SK-N-MC (cell line): ENCODE data around the gene SLC24A4.

Source experiments
- DNase-seq: peaks from one replicate; pipeline ENCODE4 v3.0.0-alpha.2; 2011; ENCODE audit warnings: low read depth, low spot score
- H3K27ac ChIP-seq: fragments of 200-600 bp; sonication (generic); 2 replicates; pipeline ENCODE4 v1.5.1; 2016; ENCODE audit warnings: mixed run types
- H3K36me3 ChIP-seq: fragments of 200-600 bp; sonication (generic); 2 replicates; pipeline ENCODE4 v1.6.1; 2017; ENCODE audit warnings: antibody characterized with exemption, low read length, mixed read lengths; ENCODE audit not compliant: insufficient read depth
- H3K4me3 ChIP-seq: fragments of 200-600 bp; sonication (generic); 2 replicates; pipeline ENCODE4 v1.5.1; 2016
- H3K9ac ChIP-seq: fragments of 200-600 bp; sonication (generic); 2 replicates; pipeline ENCODE4 v1.8.0; 2017; ENCODE audit warnings: mixed run types, mixed read lengths; ENCODE audit not compliant: insufficient read length
- H3K9me3 ChIP-seq: fragments of 200-600 bp; sonication (generic); 2 replicates; pipeline ENCODE4 v1.6.1; 2017; ENCODE audit warnings: low read depth, mild to moderate bottlenecking, antibody characterized with exemption, low read length, moderate library complexity, mixed read lengths
- EZH2 ChIP-seq: fragments of 200-600 bp; sonication (generic); IDR thresholded peaks from one replicate; pipeline ENCODE4 v1.6.1; 2017; ENCODE audit warnings: antibody characterized with exemption
- FOXP2 ChIP-seq: optimal IDR thresholded peaks from 2 replicates; pipeline ENCODE3; 2011; ENCODE audit warnings: mild to moderate bottlenecking, moderate library complexity; ENCODE audit not compliant: insufficient read depth; ENCODE audit errors: extremely low read length, control extremely low read depth
- POLR2AphosphoS5 ChIP-seq: IDR thresholded peaks from 2 replicates; pipeline ENCODE4 v1.6.1; 2012; ENCODE audit warnings: mild to moderate bottlenecking, low read depth, low read length, borderline replicate concordance

Gene SLC24A4

GRCh38 chr14:92455231-92455630 lies 132.3 kb downstream of the SLC24A4 start:
- no peak overlapping the region for H3K9ac ChIP-seq
- no peak for TF ChIP-seq POLR2AphosphoS5
- H3K27ac ChIP-seq = no peak overlapping the region
- no peaks in the 10 kb centered on the region for H3K36me3 ChIP-seq
- H3K4me3 ChIP-seq = no peak overlapping the region
- H3K9me3 ChIP-seq = no peaks in the 10 kb centered on the region
- peak; percentile 30 for DNase-seq

GRCh38 chr14:92456215-92457015 lies 133.4 kb downstream of the SLC24A4 start:
- TF ChIP-seq POLR2AphosphoS5 (no peak), EZH2 (no peak), FOXP2 (no peak)
- no peak for DNase-seq
- Histone ChIP-seq H3K9ac (no peak overlapping the region), H3K36me3 (no peaks in the 10 kb centered on the region), H3K4me3 (no peak overlapping the region), H3K27ac (no peak overlapping the region), H3K9me3 (no peaks in the 10 kb centered on the region)

GRCh38 chr14:92457016-92457565 lies 134.1 kb downstream of the SLC24A4 start:
- no peak for DNase-seq
- Histone ChIP-seq H3K9me3 (no peaks in the 10 kb centered on the region), H3K4me3 (no peak overlapping the region), H3K36me3 (no peaks in the 10 kb centered on the region), H3K9ac (no peak overlapping the region), H3K27ac (no peak overlapping the region)
- no peak for TF ChIP-seq POLR2AphosphoS5
- no peak for TF ChIP-seq EZH2
- no peak for TF ChIP-seq FOXP2

- no peak overlapping the region for H3K4me3 ChIP-seq
- DNase-seq = no peak
- no peak overlapping the region for H3K27ac ChIP-seq
- H3K9ac ChIP-seq = no peak overlapping the region
- no peaks in the 10 kb centered on the region for H3K9me3 ChIP-seq
- no peak for TF ChIP-seq FOXP2
- TF ChIP-seq EZH2 = no peak
- TF ChIP-seq POLR2AphosphoS5 = no peak
- H3K36me3 ChIP-seq = no peaks in the 10 kb centered on the region
Observed at GRCh38 chr14:92458136-92459029, 135.4 kb downstream of the SLC24A4 start.

GRCh38 chr14:92459030-92459949 lies 136.3 kb downstream of the SLC24A4 start:
- H3K4me3 ChIP-seq = no peak overlapping the region
- H3K9ac ChIP-seq = no peak overlapping the region
- H3K36me3 ChIP-seq = no peaks in the 10 kb centered on the region
- H3K9me3 ChIP-seq = no peaks in the 10 kb centered on the region
- DNase-seq = no peak
- TF ChIP-seq FOXP2 = no peak
- H3K27ac ChIP-seq = no peak overlapping the region

- no peak overlapping the region for H3K4me3 ChIP-seq
- TF ChIP-seq EZH2 (no peak), FOXP2 (no peak), POLR2AphosphoS5 (no peak)
- no peak for DNase-seq
- H3K9ac ChIP-seq = no peak overlapping the region
- no peaks in the 10 kb centered on the region for H3K9me3 ChIP-seq
- H3K36me3 ChIP-seq = no peaks in the 10 kb centered on the region
- no peak overlapping the region for H3K27ac ChIP-seq
Observed at GRCh38 chr14:92459950-92460421, 137.0 kb downstream of the SLC24A4 start.

- Histone ChIP-seq H3K36me3 (no peaks in the 10 kb centered on the region), H3K9ac (no peak overlapping the region), H3K4me3 (no peak overlapping the region), H3K9me3 (no peaks in the 10 kb centered on the region), H3K27ac (no peak overlapping the region)
- DNase-seq = no peak
- TF ChIP-seq FOXP2 (no peak), POLR2AphosphoS5 (no peak), EZH2 (no peak)
Observed at GRCh38 chr14:92460541-92460915, 137.6 kb downstream of the SLC24A4 start.
